ENCODE data around the gene CRACR2A.

Gene CRACR2A

DNA sequence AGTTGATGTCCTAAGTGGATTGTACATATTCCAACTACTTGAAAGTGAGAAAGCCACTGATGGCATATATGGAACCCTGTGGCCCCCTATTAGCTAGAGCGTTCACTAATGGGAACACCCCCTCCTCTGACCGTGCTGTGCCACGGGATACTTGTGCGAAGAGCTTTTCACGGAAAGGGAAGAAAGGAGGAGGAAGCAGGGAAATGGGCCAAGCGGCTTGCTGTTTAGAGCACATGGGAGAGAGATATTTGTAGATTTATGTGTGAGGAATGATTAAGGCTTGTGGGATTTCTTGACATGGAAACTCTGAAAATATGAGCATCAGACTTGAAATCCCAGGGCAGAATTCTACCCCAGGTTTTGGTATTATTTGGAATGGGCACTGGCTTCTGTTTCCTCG is 132.1 kb downstream of the CRACR2A start:
- Histone ChIP-seq H2AFZ (ENCODE audit: low read depth, low read length) (no peak overlapping the region), H3K9me3 (ENCODE audit: low read length) (no peaks in the 10 kb centered on the region), H3K36me3 (ENCODE audit: insufficient read depth, low read length) (no peaks in the 10 kb centered on the region), H3K27me3 (ENCODE audit: insufficient read depth, low read length) (no peaks in the 10 kb centered on the region), H3K4me3 (ENCODE audit: low read length) (no peak overlapping the region), H3K4me1 (ENCODE audit: insufficient read depth, low read length) (peaks cover 29% of the 10 kb centered on the region)

DNA sequence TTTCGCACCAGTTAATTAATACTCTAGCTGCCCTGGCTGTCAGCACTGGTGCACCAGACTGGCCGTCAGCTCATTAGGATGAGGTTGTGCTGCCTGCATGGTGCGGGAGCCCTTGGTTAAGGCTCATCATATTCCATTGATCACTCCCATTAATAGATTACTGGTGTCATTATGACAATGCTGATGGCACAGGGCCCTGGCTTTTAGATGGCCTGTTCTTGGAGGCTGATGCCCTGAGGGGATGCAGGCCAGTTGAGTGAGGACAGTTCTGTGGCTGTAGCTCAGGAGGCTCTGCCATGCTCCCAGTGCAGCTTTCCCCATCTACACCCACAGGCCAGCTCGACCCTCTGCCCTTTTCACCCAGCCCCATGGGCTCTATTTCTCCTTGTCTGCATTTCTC is 135.3 kb downstream of the CRACR2A start:
- H3K27me3 ChIP-seq (ENCODE audit: insufficient read depth, low read length): no peaks in the 10 kb centered on the region
- no peaks in the 10 kb centered on the region for H3K9me3 ChIP-seq (ENCODE audit: low read length)
- H3K4me3 ChIP-seq (ENCODE audit: low read length): no peak overlapping the region
- H3K4me1 ChIP-seq (ENCODE audit: insufficient read depth, low read length): peaks cover 14% of the 10 kb centered on the region
- no peak overlapping the region for H2AFZ ChIP-seq (ENCODE audit: low read depth, low read length)
- no peaks in the 10 kb centered on the region for H3K36me3 ChIP-seq (ENCODE audit: insufficient read depth, low read length)

DNA sequence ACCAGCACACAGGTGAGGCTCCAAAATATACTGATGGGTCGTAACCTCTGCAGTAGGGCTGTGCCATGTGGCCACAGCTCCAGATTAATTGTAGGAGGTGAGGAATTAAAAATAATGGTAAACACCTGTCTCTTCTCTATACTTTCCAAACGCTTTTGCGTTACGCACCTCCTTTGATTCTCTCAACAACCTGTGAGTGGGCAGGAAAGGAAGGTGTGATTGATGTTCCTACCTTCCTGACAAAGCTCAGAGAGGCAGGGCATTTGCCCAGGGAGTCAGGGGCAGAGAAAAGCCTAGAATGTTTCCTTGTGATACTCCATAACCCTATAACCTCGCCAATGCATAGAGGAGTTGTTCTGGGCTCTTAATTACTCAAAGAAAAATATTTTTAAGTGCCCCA is 137.0 kb downstream of the CRACR2A start:
- Histone ChIP-seq H3K9me3 (ENCODE audit: low read length) (no peaks in the 10 kb centered on the region), H2AFZ (ENCODE audit: low read depth, low read length) (no peak overlapping the region), H3K4me3 (ENCODE audit: low read length) (no peak overlapping the region), H3K4me1 (ENCODE audit: insufficient read depth, low read length) (peaks cover 3% of the 10 kb centered on the region), H3K27me3 (ENCODE audit: insufficient read depth, low read length) (no peaks in the 10 kb centered on the region), H3K36me3 (ENCODE audit: insufficient read depth, low read length) (no peaks in the 10 kb centered on the region)

DNA sequence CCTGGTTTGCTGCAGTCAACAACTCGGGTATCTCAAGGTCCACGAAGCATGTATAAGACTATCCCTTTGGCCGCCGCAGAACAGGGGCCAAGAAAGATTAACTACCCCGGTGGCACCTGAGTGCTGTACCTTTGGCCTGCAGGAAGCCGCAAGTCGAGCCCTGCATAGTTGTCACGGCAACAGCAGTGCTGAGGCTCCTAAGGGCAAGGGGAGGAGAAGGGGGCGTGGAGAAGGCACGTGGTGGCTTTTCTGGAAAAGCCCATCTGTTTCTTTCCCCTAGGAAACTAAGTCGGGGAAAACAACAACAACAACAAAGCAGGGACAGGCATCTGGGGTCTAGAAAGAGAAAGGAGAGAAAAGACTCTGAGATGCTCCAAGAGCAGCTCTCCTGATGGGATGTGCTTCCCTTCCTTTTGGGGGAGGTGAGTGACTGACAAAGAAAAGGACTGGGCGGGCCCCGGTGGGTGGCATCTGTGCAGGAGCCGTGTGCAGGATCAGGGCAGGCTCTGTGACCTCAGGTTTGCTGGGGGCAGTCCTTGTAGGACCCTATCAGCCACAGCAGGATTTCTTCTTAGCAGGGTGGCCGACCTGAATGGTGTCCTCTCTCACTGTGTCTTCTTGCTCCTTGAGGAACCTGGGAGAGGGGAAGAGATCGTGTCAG is 138.0 kb downstream of the CRACR2A start:
- Histone ChIP-seq H3K27me3 (ENCODE audit: insufficient read depth, low read length) (no peaks in the 10 kb centered on the region), H3K9me3 (ENCODE audit: low read length) (no peaks in the 10 kb centered on the region), H2AFZ (ENCODE audit: low read depth, low read length) (no peak overlapping the region), H3K4me1 (ENCODE audit: insufficient read depth, low read length) (peaks cover 3% of the 10 kb centered on the region), H3K4me3 (ENCODE audit: low read length) (no peak overlapping the region), H3K36me3 (ENCODE audit: insufficient read depth, low read length) (no peaks in the 10 kb centered on the region)

DNA sequence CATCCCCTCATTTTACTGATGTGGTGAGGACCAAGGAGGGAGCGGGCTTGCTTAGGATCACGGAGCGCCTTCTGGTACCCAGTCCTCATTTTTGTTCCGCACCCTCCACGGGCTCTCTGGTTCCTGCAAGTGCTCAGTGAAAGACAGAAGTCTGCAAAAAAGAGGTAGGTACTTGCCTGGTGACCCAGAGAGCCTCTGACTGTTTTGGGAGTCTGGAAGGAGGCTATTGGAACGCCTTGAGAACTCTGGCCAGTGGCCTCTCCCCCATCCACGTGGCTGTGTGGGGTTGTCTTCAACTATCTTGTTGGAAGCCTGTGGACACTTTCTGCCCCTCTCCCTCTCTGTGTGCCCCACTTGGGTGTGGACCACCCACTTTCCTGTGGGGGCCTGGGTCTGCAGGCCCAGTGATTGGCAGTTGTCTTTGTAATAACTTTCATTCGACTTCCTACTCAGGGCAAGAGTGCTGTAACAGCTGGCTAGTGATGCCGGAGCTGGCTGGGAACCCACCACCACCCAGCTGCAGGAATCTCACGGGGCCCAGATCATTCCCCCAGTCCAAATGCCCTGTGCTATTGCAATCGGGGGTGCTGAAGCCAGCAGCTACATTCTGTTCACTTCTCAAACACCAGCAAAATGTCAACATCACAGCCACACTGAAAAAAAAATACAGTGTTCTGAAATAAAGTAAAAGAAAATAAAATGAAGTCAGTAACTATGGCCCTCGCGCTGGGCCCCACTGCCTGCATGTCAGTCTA is 139.1 kb downstream of the CRACR2A start:
- no peak overlapping the region for H3K4me3 ChIP-seq (ENCODE audit: low read length)
- H3K27me3 ChIP-seq (ENCODE audit: insufficient read depth, low read length): no peaks in the 10 kb centered on the region
- no peaks in the 10 kb centered on the region for H3K36me3 ChIP-seq (ENCODE audit: insufficient read depth, low read length)
- H3K9me3 ChIP-seq (ENCODE audit: low read length): peaks cover 4% of the 10 kb centered on the region
- peaks cover 3% of the 10 kb centered on the region for H3K4me1 ChIP-seq (ENCODE audit: insufficient read depth, low read length)
- H2AFZ ChIP-seq (ENCODE audit: low read depth, low read length): no peak overlapping the region

DNA sequence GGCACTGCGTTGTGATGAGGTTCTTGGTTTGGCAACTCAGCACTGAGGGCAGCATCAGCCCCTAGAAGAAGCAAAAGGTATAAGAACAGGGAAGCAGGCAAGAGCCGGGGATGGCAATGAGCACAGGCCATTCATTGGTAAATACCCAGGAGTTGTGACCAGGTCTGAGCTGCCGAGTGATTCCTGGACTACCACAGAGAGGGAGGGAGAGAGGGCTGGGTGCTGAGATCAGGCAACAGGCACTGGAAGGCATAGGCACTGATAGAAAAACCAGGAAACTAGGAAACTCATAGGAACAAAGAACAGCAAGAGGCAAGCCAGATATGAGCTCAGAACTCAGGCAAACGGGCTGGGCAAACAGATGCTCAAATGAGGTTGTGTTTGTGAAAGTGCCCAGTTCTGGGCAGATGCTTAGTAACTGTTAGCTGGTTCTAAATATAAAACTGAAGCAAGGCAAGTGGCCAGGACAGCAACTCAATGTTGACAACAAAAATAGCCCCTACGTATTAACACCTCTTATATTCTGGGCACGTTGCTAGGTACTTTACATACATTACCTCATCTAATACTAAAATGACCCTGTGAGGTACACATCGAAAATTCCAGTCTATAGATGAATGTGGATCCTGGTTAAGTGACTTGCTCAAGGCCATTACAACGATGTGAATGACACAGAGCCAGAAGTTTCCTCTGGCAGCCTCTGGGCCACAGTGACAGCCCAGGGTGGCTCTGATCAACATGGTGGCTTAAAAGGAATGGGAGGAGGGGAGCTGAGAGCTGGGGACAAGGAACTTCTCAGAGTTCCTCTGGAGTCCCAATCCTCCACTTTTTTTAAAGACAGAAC is 140.8 kb downstream of the CRACR2A start:
- Histone ChIP-seq H2AFZ (ENCODE audit: low read depth, low read length) (no peak overlapping the region), H3K36me3 (ENCODE audit: insufficient read depth, low read length) (no peaks in the 10 kb centered on the region), H3K27me3 (ENCODE audit: insufficient read depth, low read length) (no peaks in the 10 kb centered on the region), H3K4me1 (ENCODE audit: insufficient read depth, low read length) (peaks cover 12% of the 10 kb centered on the region), H3K4me3 (ENCODE audit: low read length) (no peak overlapping the region), H3K9me3 (ENCODE audit: low read length) (peaks cover 4% of the 10 kb centered on the region)

DNA sequence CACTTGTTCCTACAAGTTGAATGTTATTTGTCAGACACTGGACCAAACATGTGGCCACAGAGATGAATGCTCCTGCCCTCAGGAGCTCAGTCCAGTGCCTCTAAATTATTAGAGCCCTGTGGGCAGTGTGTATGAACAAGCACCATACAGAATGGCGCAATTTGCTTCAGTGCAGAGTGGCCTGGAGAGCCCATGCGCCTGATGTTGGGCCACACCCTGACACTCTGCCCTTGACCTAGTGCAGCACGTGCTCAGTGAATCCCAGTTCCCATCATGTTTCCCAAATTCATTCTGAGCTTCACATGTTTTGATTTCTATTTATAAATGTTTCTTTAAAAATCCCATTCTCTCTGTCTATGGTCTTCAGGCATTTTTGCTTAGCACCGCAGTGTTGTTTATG is 145.1 kb downstream of the CRACR2A start:
- Histone ChIP-seq H3K9me3 (ENCODE audit: low read length) (peaks cover 4% of the 10 kb centered on the region), H3K4me3 (ENCODE audit: low read length) (no peak overlapping the region), H3K36me3 (ENCODE audit: insufficient read depth, low read length) (no peaks in the 10 kb centered on the region), H3K4me1 (ENCODE audit: insufficient read depth, low read length) (peaks cover 29% of the 10 kb centered on the region), H2AFZ (ENCODE audit: low read depth, low read length) (no peak overlapping the region), H3K27me3 (ENCODE audit: insufficient read depth, low read length) (no peaks in the 10 kb centered on the region)

DNA sequence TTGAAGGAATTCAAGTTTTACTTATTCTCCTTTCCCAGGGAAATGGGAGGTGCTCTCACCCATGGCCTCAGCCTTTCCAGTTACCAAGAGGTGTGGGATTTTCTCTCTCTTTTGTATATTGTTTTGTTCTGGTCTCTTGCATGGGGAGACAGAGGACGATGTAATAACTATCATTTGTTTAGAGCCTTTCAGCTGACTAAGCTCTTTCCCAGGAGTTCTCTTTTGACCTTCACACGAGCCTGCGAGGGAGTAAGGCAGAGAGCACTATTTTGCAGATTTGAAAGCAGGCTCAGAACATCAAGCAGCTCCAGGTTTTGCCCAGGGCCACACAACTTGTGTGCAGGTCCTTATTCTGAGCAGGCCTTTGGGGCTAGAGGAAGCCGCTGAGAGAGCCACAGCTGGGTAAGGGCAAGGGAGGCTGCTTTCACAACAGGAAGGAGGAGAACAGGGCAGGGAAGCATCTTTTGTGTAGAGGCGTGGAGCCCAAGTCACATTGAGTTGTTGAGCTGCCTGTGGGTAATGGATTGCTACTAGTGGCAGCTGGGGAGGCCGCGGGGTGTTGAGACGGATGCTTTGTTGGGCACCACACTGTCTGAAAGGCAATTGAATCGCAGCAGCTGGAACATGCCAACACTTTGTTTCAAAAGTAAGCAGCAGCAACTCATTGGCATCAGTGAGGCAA is 145.7 kb downstream of the CRACR2A start:
- no peaks in the 10 kb centered on the region for H3K36me3 ChIP-seq (ENCODE audit: insufficient read depth, low read length)
- H3K27me3 ChIP-seq (ENCODE audit: insufficient read depth, low read length): no peaks in the 10 kb centered on the region
- no peak overlapping the region for H2AFZ ChIP-seq (ENCODE audit: low read depth, low read length)
- H3K9me3 ChIP-seq (ENCODE audit: low read length): peaks cover 4% of the 10 kb centered on the region
- H3K4me3 ChIP-seq (ENCODE audit: low read length): no peak overlapping the region
- peaks cover 29% of the 10 kb centered on the region for H3K4me1 ChIP-seq (ENCODE audit: insufficient read depth, low read length)

DNA sequence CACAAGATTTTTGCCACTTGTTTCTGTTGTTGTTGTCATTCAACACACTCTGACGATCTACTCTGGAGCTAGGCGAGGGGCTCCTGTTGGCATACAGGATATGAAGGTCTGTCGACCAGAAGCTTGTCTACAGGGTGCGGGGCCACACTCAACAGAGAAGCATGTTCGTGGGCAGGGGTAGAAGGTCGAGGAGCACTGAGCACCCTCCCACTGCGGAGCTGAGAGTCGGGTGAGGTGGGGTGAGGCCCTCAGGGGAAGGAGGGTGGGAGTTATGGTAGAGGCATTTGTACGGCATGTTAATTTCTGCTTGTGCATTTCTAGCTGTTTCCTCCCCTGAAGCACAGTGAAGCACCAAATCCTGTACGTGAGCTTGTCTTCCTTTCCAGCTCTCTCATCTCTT is 146.8 kb downstream of the CRACR2A start:
- no peaks in the 10 kb centered on the region for H3K36me3 ChIP-seq (ENCODE audit: insufficient read depth, low read length)
- H3K4me1 ChIP-seq (ENCODE audit: insufficient read depth, low read length): peaks cover 29% of the 10 kb centered on the region
- no peaks in the 10 kb centered on the region for H3K27me3 ChIP-seq (ENCODE audit: insufficient read depth, low read length)
- peaks cover 4% of the 10 kb centered on the region for H3K9me3 ChIP-seq (ENCODE audit: low read length)
- no peak overlapping the region for H2AFZ ChIP-seq (ENCODE audit: low read depth, low read length)
- H3K4me3 ChIP-seq (ENCODE audit: low read length): no peak overlapping the region

DNA sequence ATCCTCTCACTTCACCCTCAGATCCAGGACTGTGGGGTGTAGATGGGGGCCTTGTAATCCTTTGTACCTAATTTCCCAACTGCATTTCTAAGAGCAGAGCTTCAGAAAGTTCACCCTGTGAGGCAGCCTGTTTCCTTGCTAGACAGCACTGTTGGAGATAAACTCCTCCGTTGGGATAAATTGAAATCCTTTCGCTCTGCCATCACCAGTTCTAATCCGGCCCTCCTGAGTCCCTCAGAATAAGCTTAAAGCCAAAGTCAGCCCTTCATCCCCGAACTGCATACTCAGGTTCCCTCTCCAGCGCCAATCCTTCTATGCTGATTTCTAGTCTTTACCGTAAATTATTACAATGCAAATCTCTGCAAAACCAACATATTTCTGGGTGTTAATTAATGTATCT is 147.2 kb downstream of the CRACR2A start:
- Histone ChIP-seq H3K4me1 (ENCODE audit: insufficient read depth, low read length) (peaks cover 29% of the 10 kb centered on the region), H3K36me3 (ENCODE audit: insufficient read depth, low read length) (no peaks in the 10 kb centered on the region), H2AFZ (ENCODE audit: low read depth, low read length) (no peak overlapping the region), H3K4me3 (ENCODE audit: low read length) (no peak overlapping the region), H3K27me3 (ENCODE audit: insufficient read depth, low read length) (no peaks in the 10 kb centered on the region), H3K9me3 (ENCODE audit: low read length) (peaks cover 4% of the 10 kb centered on the region)

DNA sequence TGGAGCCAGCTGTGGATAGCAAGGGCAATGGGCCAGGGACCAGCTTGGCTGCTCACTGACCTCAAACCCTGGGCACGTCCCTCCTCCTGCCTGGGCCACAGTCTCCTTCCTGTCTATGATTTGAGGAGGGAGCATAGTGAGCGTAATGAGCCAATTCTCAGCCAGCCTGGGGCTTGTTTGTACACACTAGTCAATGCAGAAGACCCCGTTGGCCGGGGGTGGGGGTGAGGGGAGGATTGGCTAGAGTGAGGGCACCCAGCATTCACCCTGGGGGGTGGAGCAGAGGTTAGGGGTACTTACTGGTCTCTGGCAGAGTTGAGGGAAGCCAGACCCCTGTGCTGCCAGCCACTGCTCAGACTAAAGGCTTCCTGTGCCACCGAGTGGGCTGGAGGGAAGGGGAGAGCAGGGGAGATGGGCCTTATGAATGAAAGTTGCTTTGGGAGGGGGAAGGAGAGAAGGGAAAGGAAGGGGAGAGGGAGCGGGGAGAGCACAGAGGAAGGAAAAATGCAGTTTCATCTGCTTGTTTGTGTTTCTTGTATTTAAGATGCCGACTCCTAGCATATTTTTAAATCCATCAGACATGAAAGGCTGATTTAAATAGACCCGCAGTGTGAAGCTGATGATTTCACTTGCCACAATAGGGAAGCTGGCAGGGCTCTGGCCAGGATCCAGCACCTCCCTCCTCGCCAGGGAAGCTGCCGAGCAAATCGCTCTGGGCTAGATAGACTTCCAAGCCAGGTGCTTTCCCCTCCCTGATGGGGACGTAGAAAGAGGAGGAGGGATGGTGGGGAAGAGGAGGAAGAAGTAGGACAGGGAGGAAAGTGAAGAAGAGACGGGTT is 147.9 kb downstream of the CRACR2A start:
- H2AFZ ChIP-seq (ENCODE audit: low read depth, low read length): no peak overlapping the region
- peaks cover 4% of the 10 kb centered on the region for H3K9me3 ChIP-seq (ENCODE audit: low read length)
- no peaks in the 10 kb centered on the region for H3K27me3 ChIP-seq (ENCODE audit: insufficient read depth, low read length)
- H3K4me3 ChIP-seq (ENCODE audit: low read length): no peak overlapping the region
- no peaks in the 10 kb centered on the region for H3K36me3 ChIP-seq (ENCODE audit: insufficient read depth, low read length)
- H3K4me1 ChIP-seq (ENCODE audit: insufficient read depth, low read length): peaks cover 29% of the 10 kb centered on the region

DNA sequence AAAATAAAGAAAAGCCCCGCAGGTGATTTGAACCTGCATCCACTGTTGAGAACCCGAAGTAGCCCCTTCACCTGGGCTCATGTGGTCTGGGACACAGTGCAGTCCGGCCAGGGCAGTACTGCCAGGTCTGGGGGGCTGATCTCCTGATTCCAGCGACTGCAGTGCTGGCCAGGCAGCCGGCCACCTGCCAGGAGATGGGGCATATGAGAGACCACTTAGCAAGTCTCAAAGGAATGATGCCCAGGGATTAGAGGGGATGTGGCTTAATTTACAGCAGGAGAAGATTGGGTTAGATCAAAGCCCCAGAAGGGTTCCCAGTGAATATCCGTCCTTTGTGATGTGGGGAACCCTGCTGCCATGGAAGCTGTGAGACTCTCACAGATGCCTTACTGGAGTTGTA is 148.6 kb downstream of the CRACR2A start:
- Histone ChIP-seq H3K4me3 (ENCODE audit: low read length) (no peak overlapping the region), H3K27me3 (ENCODE audit: insufficient read depth, low read length) (no peaks in the 10 kb centered on the region), H3K36me3 (ENCODE audit: insufficient read depth, low read length) (no peaks in the 10 kb centered on the region), H3K9me3 (ENCODE audit: low read length) (peaks cover 4% of the 10 kb centered on the region), H2AFZ (ENCODE audit: low read depth, low read length) (no peak overlapping the region), H3K4me1 (ENCODE audit: insufficient read depth, low read length) (peaks cover 33% of the 10 kb centered on the region)

All from neuron (in vitro differentiated cells).